NCI-H187 treated with DMSO at 0.1 percent for 48 hours (cell line): ENCODE measurements around the gene TRAPPC2B.
"Not testable (repeated sequence)": the region's sequence is repeated elsewhere in the genome, so short reads cannot be mapped to it uniquely, and the experiment has no call there.

ENCODE experiments used
- DNase-seq: peaks from one replicate; lab custom pipeline; 2025; lab: John Stamatoyannopoulos, UW

TRAPPC2B gene

DNA sequence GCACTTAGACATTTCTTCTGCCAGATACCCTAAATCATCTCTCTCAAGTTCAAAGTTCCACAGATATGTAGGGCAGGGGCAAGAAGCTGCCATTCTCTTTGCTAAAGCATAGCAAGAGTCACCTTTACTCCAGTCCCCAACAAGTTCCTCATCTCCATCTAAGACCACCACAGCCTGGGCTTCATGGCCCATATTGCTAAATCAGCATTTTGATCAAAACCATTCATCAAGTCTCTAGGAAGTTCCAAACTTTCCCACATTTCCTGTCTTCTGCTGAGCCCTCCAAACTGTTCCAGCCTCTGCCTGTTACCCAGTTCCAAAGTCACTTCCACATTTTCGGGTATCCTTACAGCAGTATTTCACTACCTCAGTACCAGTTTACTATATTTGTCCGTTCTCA is 11.3 kb downstream of the TRAPPC2B start:
- not testable (repeated sequence) for DNase-seq

DNA sequence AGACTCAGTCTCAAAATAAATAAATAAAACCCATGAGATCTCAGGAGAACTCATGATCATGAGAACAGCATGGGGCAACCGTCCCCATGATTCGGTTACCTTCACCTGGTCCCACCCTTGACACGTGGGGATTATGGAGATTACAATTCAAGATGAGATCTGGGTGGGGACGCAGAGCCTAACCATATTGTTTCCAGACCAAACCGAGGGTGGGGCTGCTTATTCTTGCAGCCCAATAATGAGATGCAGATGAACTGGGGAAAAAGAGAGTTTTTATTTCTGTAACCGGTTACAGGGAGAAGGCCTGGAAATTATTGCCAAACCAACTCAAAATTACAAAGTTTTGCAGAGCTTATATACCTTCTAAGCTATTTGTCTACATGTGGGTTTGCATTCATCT is 12.8 kb downstream of the TRAPPC2B start:
- no peak for DNase-seq

DNA sequence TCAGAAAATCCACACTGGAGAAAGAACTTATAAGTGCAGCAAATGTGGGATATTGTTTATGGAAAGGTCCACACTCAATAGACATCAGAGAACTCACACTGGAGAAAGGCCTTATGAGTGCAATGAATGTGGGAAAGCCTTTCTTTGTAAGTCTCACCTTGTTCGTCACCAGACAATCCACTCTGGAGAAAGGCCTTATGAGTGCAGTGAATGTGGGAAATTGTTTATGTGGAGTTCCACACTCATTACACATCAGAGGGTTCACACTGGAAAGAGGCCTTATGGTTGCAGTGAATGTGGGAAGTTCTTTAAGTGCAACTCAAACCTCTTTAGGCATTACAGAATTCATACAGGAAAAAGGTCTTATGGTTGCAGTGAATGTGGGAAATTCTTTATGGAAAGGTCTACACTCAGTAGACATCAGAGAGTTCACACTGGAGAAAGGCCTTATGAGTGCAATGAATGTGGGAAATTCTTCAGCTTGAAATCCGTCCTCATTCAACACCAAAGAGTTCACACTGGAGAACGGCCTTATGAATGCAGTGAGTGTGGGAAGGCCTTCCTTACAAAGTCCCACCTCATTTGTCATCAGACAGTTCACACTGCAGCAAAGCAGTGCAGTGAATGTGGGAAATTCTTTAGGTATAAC is 14.3 kb downstream of the TRAPPC2B start:
- no peak for DNase-seq

DNA sequence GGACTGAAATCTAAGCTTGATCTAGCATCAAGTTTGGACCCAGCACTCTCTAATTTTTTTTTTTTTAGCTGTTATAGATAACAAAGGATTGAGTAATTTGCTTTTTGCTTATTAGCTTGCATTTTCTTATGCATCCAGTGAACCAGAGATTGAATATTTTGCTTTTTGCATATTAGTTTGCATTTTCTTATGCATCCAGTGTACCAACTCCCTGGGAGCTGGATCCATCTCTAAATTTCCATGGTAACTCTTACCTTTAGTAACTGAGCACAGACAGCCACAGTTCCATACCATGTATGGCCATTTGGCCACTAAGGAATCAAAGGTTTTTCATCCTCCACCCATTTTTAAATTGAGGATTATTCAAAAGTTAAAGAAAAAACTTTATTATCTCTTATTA is 17.6 kb downstream of the TRAPPC2B start:
- no peak for DNase-seq

DNA sequence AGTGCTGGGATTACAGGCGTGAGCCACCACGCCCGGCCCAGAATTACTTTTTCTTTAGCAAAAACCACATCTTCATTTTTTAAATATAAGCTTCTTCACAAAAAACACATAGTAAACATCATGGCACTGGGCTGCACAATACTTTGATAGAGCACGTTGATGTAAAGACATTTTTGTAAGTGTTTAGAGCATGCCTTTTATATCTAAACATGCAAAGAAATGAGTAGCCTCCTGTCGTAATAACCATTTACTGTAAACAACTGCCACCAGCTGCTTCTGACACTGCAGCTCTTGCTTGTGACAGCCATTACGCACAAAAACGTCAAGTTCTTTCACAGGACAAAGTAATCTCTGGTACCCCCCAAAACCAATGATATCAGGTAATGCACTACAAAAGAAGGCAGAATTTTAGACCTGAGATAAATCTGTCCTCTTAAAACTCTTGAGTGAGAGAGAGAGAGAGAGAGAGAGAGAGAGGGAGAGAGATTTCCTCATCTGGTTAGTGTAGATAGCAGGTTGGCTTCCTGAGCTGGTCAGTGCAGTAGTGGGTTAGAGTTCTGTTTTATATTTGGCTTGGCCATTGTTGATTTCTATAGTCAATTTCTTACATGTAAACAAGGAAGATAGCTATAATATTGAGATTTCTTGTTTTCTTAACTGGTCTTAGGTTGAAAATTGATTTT is 19.6 kb downstream of the TRAPPC2B start:
- no peak for DNase-seq

DNA sequence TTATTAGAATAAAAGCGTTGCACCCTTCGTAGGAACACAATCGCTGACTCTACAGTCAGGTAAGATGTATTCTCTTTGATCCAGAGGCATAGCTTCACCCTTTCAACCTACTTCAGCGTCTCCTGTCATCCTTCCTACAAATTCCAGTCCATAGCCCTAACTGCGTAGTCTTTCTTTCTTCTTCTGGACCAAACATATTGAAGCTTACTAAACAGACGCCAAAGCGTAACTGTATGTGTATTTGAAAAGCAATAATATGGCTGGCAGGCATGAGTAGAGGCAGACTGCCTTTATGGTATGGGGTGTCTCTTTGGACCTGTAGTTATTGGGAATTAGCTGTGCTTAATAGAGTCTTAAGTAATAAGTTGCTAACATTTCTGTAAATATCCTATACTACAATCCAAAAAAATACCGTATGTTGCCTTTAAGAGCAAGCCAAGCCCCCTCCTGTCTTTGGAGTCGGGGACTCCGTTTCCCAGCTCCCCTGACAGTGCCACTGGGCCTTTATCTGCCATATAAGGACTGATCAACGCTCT is 25.9 kb downstream of the TRAPPC2B start:
- no peak for DNase-seq

DNA sequence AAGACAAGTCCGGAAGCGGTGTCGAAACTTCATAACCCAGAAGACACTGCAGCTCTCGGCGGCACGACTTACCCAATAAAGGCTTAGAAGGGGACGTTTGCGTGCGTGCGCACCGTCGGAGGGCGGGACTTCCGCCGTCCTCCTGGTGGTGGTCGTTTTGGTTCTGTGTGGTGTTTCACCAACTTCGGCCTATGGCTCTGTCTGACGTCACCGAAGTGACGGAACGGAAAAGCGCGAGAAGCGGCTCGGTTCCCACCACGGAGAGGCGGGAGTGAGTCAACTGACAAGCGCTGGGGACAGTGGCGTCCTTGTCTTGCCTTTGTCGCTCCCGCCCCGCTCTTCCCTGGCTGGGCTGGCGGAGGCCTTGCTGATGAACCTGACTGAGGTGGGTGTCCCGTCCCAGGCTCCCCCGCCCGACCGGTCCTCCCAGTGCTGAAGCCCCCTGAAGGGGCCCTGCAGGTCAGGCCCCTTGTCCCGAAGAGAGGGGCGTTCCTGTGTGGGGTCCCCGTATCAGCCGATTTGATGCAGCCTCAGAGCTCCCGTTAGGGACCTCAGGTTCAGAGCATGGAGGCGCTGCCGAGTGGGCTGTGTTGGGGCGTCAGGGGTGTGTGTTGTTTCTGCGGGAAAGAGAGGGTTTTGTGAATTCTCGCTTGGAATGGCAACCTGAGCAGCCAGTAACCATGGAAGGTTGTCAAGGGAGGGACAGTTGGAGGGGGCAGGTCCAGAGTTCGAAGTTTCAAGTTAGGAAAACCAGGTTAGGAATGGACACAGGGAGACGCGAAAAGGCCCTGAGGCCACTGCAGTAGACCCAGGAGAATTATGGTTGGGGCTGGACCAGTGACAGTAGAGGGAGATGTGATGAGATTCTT is 26.6 kb downstream of the TRAPPC2B start, which contains the start of gene ZNF548:
TSS of gene ZNF548 (plus strand) at position 125 of the 869 bp plus-strand sequence. CDS start at position 371, 246 bp downstream.
- peak; percentile 72 for DNase-seq

DNA sequence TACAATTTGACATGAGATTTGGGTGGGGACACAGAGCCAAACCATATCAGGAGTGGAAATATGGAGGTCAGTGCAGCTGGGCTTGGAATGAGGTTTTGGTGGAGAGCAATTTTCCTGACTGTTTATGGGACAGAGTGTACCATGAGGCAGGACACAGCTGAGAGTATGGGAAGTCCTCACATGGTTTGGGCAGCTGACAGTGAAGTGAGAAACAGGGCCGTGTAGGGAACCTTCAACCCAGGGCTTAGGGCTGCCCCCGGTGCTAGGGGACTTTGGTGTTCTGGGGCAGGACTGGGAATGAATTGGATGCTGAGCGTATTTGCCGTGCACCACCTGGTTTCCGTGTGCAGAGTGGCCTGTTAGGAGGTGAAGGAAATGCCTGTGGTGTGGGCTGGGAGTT is 32.4 kb downstream of the TRAPPC2B start:
- DNase-seq = no peak

DNA sequence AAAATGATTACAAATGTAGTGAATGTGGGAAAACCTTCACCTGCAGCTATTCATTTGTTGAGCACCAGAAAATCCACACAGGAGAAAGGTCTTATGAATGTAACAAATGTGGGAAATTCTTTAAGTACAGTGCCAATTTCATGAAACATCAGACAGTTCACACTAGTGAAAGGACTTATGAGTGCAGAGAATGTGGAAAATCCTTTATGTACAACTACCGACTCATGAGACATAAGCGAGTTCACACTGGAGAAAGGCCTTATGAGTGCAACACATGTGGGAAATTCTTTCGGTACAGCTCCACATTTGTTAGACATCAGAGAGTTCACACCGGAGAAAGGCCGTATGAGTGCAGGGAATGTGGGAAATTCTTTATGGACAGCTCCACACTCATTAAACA is 35.5 kb downstream of the TRAPPC2B start:
- no peak for DNase-seq

DNA sequence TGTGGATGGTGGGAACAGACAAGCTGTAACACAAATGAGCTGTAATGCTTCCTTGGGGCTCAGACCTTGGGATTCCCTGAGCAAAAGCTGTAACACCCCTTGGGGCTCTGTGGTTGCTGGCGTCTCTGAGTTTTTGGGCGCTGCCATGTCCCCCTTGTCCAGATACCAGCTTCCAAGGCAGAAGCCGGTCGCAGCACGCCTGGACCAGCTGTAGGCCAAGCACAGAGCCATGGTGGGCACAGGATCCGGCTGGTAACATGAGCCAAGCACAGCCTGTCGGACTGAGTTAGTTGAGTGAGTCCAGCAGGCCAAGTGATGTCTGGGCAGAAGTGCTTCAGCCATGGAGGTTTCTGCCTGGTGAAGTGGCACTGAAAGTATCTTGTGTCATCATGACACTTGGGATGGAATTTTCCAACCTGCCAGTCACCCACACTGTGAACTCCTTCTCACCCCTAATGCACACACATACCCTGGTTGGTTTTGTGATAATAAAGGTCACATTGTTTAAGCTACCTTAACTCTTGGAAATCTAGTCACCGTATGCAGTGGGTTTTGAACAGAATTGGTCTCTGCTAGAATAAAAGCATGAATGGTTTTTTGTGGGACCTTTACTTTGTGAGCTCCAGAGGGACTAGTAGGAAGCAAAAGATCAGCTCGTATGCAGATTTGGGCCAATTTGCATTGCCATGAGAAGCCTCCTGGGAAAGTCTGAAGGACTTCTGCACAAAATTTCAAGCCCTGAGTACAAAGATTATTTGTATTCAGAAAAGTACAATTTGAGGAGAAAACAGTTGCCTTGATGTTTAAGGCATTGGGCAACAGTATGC is 40.6 kb downstream of the TRAPPC2B start:
- DNase-seq = no peak

DNA sequence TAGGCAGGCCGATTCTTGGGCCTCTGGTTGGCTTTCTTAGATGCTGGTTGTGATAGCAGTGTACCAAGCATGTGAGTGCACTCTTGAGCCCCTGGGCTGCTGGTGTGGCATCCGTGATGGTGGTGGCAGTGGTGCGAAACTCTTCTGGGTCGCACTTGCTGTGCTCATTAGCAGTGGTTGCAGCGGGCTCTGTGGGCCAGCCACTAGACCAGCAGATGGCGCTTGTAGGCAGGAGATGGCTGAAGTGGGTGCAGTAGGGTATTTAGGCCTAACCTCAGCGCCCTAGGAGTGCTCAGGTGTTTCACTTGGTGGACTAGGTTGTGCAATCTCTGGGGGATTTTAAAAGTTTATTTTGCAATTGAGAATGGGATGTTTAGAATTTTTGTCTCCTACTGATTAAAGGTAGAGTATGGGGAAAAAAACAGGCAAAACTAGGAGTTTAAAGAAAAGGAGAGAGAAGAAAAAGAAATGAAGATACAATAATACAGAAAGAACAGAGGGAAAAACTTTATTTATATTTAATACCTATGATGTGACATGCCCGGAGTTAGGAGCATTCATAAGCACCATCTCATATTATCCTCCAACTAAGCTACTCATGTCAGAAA is 43.3 kb downstream of the TRAPPC2B start:
- peak; percentile 40 for DNase-seq

DNA sequence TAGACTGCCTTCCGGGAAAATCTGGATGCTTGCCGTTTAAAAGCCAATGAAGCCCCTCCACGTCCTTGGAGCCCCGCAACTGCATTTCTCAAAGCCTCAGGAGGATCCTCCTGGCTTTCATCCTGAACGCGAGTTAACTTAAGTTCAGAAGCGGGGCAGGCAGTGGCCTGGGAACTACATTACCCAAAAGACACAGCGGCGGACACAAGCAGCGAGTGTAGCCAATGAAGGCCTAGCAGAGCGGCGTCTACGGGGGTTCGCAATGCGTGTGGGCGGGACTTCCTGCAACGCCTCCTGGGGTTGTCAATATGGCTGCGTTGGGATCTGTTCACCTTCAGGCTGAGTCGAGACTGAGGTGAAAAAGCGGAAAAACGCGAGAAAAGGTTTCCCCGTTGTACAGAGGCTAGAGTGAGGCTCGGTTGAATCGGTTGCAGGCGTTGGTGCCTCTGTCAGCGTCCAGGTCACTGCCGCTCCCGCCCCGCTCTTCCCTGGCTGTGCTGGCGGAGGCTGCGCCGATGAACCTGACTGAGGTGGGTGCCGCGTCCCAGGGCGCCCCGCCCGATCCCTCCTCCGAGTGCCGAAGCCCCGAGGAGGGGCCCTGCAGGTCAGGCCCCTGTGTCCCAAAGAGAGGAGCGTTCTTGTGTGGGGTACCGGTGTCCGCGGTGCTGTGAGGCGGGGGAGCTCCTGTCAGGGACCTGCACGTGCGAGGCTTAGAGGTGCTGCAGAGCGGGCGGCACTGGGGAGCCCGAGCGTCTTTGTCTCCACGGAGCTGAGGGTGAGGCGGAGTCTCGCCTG is 47.7 kb downstream of the TRAPPC2B start, which contains the start of gene ZNF17:
TSS of gene ZNF17 (plus strand) at position 285 of the 795 bp plus-strand sequence. CDS start 2,455 bp downstream, outside the sequence.
- DNase-seq = peak; percentile 56
